Activated CD8-positive, alpha-beta memory T cell treated with anti-CD3 and anti-CD28 coated beads for 1 hour (primary cell): ENCODE measurements around the gene PRR12.

ENCODE experiments used
- DNase-seq, 2 donors: peaks; one replicate each; pipeline ENCODE4 v3.0.0-alpha.2; 2020; ENCODE audit warnings: low read depth in 1 of 2; ENCODE audit errors: extremely low read depth in 1 of 2

The PRR12 gene, protein sequence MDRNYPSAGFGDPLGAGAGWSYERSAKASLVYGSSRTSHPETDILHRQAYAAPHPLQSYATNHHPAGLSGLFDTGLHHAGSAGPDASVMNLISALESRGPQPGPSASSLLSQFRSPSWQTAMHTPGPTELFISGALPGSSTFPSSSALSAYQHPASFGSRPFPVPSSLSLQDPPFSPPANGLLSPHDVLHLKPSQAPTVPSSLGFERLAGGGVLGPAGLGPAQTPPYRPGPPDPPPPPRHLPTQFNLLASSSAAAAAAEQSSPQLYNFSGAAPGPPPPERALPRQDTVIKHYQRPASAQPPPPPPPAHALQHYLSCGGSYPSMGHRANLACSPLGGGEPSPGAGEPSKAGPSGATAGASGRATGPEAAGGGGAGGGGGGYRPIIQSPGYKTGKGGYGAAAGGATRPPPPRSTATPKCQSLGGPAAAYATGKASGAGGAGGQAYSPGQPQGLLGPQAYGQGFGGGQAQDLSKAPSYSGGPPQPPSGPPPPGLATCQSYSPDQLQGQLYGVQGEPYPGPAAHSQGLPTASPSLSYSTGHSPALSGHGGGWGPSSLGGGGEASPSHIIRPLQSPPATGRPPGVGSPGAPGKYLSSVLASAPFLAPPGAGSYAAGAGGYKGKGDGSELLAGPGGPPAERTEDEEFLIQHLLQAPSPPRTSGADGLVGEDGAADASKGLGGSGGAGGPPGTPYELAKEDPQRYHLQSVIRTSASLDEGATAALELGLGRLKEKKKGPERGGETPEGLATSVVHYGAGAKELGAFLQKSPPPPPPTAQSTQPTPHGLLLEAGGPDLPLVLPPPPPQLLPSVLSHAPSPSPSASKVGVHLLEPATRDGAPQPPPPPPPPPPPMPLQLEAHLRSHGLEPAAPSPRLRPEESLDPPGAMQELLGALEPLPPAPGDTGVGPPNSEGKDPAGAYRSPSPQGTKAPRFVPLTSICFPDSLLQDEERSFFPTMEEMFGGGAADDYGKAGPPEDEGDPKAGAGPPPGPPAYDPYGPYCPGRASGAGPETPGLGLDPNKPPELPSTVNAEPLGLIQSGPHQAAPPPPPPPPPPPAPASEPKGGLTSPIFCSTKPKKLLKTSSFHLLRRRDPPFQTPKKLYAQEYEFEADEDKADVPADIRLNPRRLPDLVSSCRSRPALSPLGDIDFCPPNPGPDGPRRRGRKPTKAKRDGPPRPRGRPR (N-terminal part only)

DNA sequence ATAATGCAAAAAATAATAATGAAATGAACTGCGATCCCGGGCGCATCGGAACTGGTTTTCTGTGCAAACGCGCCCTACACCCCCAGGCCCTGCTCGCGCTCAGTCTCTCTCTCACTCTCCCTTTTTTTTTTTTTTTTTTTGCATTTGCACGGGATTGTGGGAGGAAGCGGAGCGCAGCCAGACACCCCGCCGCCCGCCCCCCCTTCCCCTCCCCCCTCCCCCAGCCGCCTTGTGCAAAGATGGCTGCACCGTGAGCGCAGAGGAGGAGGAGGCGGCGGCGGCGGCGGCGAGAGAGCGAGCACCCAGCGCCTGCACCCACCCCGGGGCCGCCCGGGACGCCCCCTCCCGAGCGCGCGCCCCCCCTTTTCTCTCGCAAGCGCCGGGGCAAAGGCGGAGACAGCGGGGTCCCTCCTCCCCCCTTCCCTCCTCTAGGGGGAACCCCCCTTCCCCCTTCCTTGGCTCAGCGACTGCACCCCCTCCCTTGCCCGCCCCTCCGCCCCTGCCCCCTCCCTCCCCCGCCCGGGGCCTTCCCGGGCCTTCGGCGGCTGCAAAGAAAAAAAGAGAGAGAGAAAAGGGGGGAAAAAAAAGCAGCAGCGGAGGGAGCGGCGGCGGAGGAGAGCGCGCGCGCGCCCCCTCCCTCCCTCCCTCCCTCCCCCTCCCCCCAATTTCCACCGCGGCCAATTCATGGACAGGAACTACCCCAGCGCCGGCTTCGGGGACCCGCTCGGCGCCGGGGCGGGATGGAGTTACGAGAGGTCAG lies at the start of gene PRR12:
PRR12 (plus strand) TSS at position 212 of the 760 bp plus-strand sequence; CDS start at position 685, 473 bp downstream.
- peak in 1 of 2 donors; percentile 47 for DNase-seq

DNA sequence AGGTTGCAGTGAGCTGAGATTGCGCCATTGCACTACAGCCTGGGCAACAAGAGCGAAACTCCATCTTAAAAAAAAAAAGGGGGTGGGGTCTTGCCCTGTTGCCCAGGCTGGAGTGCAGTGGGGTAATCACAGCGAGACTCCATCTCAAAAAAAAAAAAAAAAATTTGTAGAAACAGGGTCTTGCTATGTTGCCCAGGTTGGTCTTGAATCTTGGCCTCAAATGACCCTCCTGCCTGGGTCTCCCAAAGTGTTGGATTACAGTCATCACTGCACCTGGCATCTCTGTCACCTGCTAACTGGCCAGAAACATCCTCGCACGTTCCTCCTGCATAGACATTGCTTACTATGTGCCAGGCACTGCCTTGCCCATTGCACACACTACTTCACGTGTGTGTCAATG lies 49.1 kb upstream of the PRR12 start:
- DNase-seq: no peak

DNA sequence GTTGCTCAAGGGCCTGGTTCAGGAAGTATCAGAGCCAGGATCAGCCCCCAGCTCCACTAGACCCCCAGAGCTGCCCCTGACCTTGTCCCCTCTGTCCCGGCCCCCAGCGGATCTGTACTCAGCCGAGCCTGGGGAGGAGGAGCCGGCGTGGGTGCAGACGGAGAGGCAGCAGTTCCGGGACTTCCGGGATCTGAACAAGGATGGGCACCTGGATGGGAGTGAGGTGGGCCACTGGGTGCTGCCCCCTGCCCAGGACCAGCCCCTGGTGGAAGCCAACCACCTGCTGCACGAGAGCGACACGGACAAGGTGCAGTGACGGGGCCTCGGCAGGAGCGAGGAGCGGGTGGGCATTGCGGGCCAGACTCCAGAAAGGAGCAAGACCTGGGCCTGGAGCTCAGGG lies 48.5 kb upstream of the PRR12 start:
- no peak for DNase-seq

DNA sequence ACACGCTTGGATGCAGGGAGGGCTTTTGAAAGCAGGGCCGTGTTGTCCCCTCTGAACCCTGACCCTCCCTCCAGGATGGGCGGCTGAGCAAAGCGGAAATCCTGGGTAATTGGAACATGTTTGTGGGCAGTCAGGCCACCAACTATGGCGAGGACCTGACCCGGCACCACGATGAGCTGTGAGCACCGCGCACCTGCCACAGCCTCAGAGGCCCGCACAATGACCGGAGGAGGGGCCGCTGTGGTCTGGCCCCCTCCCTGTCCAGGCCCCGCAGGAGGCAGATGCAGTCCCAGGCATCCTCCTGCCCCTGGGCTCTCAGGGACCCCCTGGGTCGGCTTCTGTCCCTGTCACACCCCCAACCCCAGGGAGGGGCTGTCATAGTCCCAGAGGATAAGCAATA lies 48.0 kb upstream of the PRR12 start:
- DNase-seq: no peak

DNA sequence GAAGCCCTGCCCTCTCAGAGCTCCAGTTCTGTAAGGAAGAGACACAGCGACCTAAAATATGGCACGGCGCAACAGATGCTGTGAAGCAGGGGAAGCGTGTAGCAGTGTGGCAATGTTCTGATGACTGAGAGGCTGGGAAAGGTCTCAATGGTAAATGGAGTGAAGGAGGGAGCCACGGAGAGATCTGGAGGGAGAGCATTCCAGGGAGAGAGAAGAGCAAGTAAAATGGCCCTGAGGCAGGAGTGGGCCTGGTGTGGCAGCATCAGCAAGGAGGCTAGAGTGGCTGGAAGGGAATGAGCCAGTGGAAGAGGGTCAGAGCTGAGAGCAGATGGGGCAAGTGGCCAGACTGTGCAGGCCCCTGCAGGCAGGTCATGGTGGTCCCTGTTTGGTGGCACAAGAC lies 46.8 kb upstream of the PRR12 start:
- DNase-seq: no peak

DNA sequence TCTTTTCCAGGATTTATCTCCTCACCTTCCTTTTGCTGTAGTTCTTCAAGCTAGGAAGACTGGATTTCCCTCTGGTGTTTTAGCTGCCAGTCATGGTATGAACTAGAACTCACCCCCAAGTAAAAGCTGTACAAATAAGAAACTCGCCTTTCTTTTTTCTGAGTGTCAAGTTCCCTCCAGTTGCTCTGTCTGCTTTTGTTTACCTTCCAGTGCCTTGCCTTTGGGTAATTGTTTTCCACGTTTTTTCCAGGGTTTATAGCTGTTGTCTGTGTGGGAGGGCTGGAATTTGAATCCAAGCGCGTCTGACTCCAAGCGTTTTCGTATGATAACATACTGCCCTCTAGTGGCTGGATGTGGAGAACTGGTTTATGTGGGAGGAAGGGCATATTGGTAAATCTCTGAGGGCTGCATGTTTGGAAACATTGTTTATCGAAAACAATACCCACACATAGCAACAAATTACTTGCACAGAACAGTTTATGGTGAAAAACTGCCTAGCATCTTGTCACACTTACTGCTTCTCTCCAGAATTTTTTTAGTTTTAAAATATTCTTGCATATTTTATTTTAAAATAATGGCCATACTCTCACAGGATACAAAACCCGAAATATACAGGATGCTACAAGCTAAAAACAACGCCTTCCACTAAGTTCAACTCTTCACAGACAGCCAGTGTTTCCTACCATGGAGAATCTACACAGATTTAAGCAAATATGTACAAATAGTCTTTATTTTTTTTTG lies 44.0 kb upstream of the PRR12 start:
- no peak for DNase-seq

DNA sequence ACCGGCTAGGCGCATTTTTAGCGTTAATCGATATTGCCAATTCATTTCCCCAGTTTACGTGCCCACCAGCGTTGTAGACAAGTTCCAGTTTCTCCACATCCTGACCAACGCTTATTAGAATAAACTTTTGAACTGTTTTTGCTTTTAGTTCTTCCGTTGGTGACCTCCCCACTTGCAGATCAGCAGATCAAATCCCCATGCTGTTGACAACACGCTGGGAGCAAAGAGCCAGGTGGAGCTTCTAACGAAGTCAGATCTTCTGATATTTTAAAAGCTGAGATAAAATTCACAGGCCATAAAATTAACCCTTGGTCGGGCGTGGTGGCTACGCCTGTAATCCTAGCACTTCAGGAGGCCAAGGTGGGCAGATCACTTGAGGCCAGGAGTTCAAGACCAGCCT lies 41.9 kb upstream of the PRR12 start:
- DNase-seq: no peak

DNA sequence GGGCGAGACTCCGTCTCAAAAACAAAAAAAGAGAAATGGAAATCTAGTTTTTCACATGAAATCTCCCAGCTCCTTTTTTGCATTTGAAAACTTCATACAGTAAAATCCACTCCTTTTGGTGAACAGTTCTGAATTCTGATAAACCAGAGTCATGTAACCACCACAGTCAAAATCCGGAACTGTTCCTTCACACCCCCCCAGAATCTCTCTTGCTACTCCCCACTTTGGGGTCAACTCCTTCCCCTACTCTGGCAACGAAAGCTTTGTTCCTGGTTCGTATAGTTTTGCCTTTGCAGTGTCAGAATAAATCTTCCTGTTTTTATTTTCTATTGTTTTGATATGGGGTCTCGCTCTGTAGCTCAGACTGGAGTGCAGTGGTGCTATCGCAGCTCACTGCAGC lies 39.5 kb upstream of the PRR12 start:
- no peak for DNase-seq

DNA sequence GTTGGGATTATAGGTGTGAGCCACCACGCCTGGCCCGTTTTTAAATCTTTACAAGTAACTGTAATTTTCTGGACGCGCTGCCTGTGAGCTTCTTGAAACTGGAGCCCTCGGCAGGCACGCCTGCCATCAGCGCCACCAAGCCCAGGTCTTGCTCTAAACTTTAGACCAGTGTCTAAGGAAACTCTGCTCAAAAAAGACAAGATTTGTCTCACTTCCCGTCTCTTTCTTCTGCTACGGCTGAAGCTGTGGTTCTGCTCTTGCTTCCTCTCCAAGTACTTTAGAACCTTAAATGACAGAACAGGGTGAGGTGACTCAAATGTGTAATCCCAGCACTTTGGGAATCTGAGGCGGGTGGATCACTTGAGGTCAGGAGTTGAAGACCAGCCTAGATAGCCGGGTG lies 38.2 kb upstream of the PRR12 start:
- DNase-seq: no peak

DNA sequence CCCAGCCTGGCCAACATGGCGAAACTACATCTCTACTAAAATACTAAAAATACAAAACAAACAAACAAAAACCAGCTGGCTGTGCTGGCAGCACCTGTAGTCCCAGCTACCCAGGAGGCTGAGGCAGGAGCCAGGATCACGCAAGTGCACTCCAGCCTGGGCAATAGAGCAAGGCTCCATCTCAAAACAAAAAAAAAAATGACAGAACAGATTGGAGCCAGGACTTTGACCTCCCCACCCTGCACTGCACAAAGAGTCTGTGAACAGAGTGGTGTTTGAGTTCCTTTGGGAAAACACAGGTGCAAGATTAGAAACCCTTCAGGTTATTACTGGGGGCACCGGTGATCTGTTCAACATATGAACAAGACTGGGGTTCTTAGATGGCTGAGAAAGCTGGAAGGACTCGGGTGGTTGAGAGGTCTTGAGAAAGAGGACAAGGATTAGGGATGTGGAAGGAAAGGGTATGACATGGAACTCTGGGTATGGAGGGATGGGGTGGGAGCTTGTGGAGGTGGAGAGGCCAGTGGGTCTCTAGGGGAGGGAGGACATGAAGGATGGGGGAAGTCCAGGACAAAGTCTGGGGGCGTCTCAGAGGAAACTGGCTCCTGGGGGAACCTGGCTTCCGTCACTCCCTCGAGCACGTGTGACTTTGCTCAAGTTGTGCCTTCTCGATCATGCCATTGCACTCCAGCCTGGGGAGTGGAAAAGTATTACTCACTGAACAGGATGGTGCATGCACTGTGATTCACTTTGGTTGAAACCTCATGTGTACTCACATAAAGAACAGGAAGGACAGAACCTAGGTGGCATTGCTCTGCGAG lies 37.3 kb upstream of the PRR12 start:
- no peak for DNase-seq

DNA sequence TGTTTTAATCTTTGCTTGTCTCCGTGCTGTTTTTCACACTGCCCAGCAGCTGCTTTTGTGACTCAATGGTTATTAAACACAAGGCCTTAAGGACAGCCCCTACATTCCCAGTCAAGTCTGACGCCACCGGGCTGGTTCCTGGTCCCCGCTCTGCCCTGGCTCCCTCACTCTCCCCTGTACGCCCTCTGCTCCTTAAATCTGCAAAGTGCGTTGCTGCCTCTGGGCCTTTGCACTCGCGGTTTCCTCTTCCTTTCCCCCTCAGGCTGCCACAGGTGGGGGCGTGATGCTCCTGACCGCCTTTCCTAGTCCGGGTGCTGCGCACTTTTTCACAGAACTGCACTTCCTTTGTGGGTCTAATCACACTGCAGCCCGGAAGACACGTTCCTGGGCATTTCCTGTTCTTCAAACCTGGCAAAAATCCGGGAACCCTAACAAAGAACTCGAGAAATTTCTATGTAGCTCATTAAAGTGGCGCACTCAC lies 36.2 kb upstream of the PRR12 start:
- DNase-seq: no peak

DNA sequence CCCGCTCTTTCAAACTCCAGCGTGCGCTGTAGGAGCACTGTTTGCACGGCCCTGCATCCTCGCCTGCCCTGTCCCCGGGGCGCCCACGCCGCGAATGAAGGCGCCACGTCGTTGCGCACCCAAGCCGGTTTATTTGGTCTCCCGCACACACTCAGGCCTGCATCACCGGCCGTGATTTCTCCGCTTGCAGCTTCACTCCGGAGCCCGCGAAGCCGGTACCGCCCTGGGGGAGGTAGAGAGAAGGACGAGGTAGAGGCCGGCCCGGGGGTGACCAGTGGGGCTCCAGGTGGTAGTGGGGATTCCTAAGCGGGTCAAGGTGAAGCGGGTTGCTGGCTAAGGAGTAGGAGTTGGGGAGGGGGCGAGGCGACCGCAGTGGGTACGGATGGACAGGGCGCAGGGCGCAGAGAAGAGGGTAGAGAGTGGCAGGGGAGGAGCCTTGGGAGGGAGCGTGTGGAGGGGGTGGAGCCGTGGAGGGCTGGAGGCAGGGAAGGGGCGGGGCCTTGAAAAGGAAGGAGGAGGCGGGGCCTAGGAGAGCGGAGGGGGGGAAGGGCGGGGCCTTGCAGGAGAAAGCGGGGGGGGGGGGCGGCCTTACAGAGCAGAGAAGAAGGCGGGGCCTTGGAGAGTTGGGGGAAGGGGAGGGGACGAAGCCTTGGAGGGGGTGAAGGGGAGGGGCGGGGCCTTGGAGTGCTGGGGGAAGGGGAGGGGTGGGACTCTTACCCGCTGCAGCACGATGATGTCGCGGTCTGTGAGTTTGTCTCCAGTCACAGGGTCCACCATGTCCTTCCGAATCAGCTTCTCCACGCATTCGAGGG lies 35.2 kb upstream of the PRR12 start:
- DNase-seq: peak in 1 of 2 donors; percentile 68

DNA sequence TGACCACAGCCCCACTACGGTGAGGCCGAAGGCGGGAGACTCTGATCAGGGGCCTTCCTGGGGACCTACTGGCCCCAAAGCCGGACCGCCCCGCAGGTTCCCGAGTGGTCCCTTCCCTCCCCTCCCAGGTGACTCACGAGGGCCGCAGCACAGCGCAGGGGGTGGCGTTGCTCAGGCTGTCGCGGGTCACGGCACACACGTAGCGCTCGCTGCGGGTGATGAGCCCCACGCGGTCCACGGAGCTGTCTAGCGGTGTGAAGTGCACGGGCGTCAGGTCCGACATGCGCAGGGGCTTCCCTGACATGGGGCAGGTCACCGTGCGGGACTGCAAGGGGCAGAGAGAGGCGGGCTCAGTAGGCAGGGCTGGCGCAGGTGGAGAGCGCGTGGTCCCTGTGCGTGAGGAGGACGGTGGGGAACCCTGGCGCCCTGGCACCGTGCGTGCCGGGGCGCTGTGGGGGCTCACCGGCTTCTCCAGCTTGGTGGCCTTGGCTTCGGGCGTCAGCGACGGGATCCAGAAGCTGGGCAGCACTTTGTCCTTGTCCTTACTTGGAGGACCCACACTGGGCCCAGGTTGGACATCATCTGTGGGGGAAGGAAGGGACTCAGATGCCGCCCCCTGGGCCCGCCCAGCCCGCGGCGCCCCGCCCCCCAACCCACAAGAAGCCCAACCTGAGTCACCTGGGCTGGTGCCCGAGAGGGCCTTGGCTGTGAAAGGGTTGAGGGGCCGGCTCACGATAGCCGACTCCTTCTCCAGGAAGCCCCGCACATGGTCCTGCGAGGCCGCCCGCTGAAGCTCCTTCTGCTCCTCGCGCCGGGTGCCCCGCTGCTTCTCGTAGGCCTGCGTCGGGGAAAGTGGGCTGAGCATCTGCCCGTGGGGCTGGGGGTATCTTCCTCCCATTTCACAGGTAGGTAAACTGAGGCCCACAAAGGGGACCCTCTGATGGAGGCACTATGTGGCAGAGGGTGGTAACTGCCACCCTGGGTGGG lies 34.3 kb upstream of the PRR12 start:
- DNase-seq: no peak

DNA sequence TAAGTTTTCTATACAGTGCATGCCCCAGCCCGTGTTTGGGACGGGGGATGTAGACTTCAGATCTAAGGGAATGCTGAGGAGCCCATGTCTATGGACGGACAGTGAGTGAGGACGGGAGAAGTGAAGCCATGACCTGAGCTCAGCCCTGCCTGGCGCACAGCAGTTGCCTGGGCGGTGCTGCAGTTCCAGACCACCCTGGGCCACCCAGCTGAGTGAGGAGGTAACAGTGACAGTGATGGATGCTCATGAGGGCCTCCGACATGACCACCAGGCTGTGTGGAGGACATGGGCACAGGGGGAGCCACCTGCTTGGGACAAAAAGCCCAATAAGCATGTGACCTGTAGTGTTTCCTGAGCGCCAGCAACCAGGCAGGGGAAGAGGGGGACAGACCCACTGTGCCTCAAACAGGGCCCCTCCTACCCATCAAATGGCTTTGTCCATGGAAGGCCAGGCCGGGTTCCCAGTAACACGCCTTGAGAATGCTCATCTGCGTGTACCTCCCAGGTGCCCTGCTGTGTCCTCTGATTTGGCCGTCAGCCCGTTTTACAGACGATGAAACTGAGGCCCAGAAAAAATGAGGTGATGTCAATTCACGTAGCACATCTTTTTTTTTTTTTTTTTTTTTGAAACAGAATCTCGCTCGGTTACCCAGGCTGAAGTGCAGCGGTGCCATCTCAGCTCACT lies 33.2 kb upstream of the PRR12 start:
- no peak for DNase-seq

DNA sequence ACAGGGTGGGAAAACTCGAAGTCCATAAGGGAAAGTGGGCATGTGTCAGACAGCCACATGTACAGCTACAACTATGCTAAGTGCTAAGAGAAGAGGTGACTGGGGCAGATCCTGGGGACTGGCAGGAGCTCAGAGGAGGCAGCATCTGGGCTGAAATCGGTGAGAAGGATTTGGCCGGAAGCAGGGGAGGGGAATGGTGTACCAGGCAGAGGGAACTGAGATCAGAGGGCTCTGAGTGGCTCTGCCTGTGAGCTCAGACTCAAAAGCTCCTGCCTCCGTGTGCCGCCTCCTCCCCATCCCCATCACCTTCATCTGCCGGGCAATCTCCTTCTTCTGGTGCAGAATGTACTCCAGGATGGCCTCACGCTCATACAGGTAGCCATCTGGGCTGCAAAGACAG lies 32.4 kb upstream of the PRR12 start:
- DNase-seq: no peak

DNA sequence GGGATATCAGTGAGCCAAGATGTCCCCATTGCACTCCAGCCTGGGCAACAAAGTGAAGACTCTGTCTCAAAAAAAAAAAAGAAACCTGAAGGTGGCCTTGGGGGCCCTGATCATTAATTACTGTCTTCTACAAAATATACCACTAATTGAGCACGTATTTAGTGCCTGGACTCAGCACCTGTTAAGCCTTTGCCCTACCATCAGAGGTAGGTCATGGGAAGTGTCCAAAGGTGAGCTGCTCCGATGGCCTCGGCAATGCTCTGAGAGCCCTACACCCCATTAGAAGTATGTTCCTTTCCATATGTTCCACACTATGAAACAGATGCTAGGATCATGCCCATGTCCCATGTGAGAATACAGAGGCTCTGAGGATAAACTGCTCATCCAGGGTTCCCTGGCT lies 31.5 kb upstream of the PRR12 start:
- DNase-seq: no peak
